Measurements from ENCODE around the gene ZBED4.
A peak's percentile ranks its signal among the peaks of the same experiment; 100 is the strongest.

ZBED4 gene

DNA sequence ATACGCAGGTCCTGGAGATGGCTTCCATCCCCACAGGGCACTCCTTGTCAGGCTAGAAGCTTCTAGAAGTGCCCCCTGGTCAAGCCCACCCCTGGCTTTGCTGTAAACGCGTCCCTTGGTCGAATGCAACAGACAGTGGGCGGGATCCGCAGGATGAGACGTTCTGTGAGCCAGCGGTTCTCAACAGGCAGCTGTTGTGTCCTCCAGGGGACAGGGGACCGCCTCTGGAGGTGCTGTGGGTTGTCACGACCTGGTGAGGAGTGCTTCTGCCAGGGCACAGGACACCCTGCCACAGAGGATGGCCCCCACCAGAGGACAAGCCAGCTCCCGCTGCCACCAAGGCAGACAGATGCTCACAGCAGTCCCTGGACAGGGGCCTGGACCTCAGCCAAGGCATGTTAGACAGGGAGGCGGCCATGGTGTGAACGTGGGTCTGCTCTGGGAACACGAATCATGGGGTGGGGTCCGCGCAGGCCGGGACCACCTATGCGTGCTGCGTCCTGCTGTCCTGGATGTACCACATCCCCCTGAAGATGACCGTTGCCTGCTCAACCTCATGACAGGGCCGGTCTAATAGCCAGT, 76.4 kb downstream of the ZBED4 start:
- TF ChIP-seq, protein P1, sequence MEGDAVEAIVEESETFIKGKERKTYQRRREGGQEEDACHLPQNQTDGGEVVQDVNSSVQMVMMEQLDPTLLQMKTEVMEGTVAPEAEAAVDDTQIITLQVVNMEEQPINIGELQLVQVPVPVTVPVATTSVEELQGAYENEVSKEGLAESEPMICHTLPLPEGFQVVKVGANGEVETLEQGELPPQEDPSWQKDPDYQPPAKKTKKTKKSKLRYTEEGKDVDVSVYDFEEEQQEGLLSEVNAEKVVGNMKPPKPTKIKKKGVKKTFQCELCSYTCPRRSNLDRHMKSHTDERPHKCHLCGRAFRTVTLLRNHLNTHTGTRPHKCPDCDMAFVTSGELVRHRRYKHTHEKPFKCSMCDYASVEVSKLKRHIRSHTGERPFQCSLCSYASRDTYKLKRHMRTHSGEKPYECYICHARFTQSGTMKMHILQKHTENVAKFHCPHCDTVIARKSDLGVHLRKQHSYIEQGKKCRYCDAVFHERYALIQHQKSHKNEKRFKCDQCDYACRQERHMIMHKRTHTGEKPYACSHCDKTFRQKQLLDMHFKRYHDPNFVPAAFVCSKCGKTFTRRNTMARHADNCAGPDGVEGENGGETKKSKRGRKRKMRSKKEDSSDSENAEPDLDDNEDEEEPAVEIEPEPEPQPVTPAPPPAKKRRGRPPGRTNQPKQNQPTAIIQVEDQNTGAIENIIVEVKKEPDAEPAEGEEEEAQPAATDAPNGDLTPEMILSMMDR (IDR thresholded peaks at IDR 0.05; ENCODE audit: low read depth, low read length): no peak
- in situ Hi-C loops (cut with HindIII; ENCODE audit: low sequenced_read_pairs): no loop called here
- no peak for DNase-seq (ENCODE audit: low read depth, low spot score)
- no peak overlapping the region for H3K4me3 ChIP-seq (ENCODE audit: low read depth, low read length)

DNA sequence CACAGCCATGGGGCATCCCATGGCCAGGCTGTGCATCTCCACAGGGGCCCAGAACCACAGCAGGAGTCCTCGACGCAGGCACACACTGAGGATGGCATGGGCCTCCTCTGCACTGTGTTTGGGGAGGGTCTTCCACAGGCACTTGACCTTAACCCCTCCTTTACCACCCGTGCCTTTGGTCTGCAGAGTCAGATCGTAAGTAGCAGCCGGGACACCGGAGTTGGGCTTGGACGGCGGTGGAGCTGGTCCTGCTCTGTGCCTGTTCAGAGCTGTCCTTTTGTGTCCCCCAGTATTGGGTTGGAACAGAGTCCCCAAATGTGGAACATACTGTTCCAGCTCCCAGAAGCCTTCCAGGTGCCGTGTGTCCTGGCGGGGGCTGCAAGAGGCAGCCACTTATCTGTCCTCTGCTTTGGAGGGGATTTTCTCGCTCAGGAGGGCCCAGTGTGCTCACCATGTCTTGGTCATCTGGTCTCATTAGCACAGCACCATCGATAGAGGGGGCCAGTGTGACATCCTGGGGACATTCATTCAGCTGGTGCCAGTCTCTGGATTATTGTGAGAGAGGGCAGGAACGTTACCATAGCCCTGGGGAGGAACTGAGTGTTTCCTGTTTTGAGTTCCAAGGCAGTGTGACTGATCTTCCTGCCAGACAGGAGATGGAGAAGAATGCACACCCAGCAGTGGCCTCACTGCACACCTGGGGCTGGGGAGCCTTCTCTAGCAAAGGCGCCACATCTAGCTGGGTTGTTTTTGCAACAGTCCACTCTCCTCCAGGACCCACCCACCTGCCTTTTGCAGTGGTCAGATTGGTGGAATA, 77.2 kb downstream of the ZBED4 start:
- in situ Hi-C loops (cut with HindIII; ENCODE audit: low sequenced_read_pairs): no loop called here
- DNase-seq (ENCODE audit: low read depth, low spot score): peak; percentile 43
- TF ChIP-seq, protein P1 (IDR thresholded peaks at IDR 0.05; ENCODE audit: low read depth, low read length): peak; percentile 61
- no peak overlapping the region for H3K4me3 ChIP-seq (ENCODE audit: low read depth, low read length)

DNA sequence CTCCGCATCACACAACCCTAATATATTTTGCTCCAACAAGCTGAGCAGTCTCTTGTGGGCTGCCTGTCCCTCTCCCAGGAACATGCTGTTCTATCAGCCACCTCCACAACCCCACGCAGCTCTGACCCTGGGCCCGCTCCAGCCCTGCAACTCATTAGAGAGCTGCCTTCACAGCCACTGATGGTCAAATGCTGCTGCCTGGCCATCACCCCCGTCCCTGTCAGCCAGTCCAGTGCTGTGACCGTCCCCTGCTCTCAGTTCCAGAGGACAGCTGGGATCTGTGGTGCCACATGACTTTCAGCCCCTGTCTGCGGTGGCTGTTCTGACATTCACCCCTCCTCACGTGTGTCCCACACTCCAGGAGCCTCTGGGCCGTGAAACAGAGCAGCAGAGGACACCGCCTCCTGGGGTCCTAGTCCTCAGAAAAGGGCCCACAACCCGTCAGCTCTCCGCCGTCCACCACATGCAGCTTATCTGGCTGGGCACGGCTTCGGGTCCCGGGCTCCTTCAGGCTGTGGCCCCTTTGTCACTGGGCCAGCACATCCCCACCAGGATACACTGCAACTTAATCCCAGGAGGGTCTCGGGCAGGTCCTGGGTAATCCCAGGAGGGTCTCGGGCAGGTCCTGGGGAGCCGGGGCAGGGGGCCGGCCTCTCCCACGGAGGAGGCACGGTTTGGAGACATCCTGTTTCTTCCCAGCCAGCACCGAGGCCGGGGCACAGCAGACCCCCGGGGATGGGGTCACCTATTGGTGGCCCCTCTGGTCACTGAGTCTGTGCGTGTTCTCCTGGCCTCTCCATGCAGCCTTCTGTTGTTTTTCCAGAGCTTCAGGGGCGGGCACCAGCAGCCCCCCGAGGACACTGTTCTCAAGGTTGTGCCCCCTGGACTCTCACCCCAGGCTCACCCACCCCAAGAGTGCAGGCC, 79.9 kb downstream of the ZBED4 start:
- in situ Hi-C loops (cut with HindIII; ENCODE audit: low sequenced_read_pairs): no loop called here
- TF ChIP-seq, protein P1 (IDR thresholded peaks at IDR 0.05; ENCODE audit: low read depth, low read length): no peak
- no peak for DNase-seq (ENCODE audit: low read depth, low spot score)
- H3K4me3 ChIP-seq (ENCODE audit: low read depth, low read length): no peak overlapping the region

DNA sequence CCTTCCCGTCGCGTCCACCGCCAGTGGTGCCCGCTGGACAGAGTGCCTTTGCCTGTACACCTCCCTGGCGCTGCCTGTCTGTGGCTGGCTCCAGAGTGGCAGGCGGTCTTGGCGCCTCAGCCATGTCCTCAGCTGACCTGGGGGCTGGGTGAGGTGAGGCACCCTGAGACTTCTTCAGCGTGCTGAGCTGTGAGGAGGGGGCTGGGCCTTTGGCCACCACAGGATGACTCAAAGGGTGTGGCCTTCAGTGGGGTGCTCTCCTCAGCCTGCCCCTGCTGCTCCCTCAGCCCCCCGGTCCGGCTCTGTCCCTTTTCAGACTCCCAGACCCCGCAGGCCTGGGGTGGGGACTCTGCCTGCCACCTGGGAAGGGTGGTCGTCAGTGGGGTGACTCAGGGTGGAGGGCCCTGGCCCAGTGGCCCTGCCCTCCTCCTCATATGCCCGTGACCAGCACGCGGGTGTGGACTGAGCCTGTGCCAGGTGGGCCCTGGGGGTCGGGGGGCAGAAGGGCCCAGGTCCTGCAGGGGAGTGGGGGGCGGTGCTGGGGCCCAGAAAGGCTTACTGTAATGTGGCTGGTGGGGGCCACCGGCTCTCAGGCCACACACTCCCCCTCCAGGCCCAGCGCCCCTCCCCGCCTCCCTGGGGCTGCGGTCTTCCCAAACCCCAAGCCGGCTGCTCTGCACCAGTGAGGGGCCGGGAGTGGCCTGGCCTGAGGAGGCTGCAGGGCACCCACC, 80.7 kb downstream of the ZBED4 start:
- peak overlapping the region; percentile 27 for H3K4me3 ChIP-seq (ENCODE audit: low read depth, low read length)
- in situ Hi-C loops (cut with HindIII; ENCODE audit: low sequenced_read_pairs): no loop called here
- DNase-seq (ENCODE audit: low read depth, low spot score): peak; percentile 29
- TF ChIP-seq, protein P1 (IDR thresholded peaks at IDR 0.05; ENCODE audit: low read depth, low read length): no peak

DNA sequence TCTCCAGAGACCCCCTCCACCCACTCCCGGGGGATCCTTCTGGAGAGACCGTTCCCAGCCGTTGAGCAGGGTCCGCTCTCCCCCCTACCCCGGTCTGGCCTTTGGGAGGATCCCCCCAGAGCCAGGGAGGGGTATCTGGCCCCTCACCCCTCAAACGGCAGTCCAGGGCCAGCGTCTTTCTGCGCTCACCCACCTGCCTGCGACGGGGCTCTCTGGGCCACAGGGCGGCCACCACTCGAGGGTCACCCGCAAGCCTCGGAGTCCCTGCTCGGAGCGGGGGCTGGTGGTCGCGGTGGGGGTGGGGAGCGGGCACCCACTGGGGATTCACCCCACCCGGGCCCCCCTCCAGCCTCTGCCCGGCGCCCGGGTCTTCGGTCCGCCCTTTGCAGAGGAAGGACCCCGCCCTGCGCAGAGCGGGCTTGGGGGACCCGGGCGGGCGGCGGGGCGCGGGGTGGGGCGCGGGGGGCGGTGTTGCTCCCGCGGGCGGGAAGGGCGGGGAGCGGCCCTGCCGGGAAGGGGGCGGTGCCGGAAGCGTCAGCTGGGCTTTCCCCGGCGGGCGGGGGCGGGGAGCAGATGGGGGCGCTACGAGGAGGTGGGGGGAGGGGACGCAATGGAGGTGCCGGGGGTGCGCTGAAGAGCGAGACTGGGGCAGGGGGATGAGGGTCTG, 81.4 kb downstream of the ZBED4 start:
- peak; percentile 40 for DNase-seq (ENCODE audit: low read depth, low spot score)
- TF ChIP-seq, protein P1 (IDR thresholded peaks at IDR 0.05; ENCODE audit: low read depth, low read length): no peak
- in situ Hi-C loops (cut with HindIII; ENCODE audit: low sequenced_read_pairs): no loop called here
- H3K4me3 ChIP-seq (ENCODE audit: low read depth, low read length): peak overlapping the region; percentile 27
